IPS DF 4.7 (cell line): Measurements from ENCODE around the gene APOB.

Experiments
- DNase-seq: peaks from one replicate; pipeline ENCODE4 v3.0.0-alpha.2; 2013; ENCODE audit warnings: low spot score; ENCODE audit errors: extremely low read depth

APOB gene

GRCh38 chr2:21046506-21046905, 2.6 kb upstream of the APOB start:
- no peak for DNase-seq

- DNase-seq = no peak
Observed at GRCh38 chr2:21044694-21045371, 960 bp upstream of the APOB start.

- no peak for DNase-seq
Observed at GRCh38 chr2:21042958-21043743, 722 bp downstream of the APOB start.

- no peak for DNase-seq
Observed at GRCh38 chr2:21042708-21042957, 1.2 kb downstream of the APOB start.

DNA sequence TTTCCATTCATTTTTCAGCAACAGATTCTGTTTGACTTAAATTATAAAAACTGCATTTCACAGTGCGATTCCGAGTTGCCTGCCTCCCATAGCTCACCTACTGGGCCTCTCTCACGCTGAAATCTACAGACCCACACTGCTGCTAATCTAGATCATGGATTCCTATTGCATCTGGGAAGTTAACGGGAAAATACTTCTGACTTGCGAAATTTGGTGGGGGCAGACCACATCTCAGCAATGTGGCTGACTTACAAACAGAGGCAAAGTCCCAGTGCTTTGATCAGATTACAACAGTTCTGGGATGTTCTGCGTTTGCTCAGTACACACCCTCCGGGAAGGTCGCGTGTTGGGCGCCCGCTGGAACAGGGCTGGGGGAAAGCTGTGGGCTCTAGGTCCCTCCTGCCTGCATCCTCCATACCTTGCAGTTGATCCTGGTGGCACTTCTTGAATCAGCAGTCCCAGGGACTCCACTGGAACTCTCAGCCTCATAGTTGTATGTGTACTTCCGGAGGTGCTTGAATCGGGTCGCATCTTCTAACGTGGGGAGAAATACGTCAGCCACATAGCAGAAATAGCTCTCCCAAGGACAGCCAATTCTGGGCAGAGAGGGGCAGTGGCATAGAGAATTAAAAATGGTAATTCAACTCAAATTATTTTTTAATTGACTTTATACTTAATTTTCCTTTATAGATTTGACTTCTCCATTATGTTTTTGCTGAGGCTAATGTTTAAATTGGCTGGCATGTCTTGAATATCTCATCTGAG, 1.7 kb downstream of the APOB start:
- no peak for DNase-seq

GRCh38 chr2:21041462-21041861, 2.4 kb downstream of the APOB start:
- no peak for DNase-seq

DNA sequence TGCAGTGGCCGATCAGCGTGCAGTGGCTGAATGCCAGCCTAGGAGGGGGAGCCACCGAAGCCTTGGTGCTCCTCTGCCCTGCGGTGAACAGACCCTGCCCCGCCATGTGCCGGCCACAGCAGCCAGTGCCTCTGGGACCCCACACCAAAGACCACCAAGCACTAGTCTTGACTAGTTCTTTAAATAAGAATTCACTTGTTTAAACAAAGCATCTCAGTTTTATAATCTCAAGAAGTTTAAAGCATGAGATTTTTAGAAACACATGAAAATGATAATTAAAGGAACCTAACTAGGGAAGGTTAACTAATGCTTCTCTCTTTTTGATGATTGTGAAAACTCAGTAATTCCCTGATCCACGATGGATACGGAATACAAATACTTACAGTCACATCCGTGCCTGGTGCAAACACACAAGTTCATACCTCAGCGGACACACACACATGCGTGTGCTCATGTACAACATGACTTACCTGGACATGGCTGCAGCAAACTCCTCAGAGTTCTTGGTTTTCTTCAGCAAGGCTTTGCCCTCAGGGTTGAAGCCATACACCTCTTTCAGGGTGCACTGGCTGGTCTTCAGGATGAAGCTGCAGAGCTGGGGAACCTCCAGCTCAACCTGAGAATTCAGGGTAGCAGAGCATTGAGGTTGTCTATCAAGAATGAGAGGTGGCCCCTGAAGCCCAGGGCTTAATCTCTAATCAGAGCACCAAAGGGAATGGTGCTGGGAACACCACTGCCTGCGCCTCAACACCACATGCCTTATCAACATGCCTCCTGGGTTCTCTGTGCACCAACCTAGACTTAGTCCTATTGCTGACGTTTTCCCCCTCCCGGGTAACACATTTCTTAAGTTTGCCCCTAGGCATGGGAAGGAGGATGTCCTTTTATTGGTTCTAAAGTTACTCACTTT, 3.1 kb downstream of the APOB start:
- DNase-seq = no peak

DNA sequence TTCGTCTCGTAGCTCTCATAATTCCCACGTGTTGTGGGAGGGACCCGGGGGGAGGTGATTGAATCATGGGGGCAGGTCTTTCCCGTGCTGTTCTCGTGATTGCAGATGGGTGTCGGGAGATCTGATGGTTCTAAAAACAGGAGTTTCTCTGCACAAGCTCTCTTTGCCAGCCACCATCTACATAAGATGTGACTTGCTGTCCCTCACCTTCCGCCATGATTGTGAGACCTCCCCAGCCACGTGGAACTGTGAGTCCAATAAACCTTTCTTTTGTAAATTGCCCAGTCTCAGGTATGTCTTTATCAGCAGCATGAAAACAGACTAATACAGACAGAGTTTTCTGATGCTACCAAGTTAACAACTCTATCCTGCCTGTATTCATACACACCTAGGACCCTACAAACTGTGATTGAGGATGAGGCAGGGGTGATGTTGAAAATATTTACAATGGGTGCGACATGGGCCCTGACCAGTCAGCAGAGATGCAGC, 3.9 kb downstream of the APOB start:
- DNase-seq = no peak

DNA sequence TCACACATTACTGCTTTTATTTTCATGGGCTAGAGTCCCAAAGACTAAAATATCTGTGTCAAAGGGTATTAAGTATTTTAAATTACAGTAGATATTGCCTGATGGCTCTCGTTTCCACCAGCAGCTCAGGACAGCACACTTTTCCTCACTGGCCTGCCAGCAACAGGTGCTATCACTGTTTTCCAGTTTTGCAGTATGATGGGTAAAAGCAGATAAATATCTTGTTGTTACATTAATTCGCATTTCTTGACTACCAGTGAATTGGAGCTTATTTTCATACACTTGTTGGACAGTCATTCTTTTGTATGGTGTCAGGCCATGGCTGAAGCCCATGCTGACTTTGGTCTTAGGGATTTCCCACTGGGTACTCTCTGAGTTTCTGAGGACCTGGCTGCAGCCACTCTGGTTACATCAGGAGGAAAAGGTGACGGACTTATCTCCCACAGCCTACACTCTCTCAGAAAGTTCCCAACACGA, 4.8 kb downstream of the APOB start:
- DNase-seq = no peak

DNA sequence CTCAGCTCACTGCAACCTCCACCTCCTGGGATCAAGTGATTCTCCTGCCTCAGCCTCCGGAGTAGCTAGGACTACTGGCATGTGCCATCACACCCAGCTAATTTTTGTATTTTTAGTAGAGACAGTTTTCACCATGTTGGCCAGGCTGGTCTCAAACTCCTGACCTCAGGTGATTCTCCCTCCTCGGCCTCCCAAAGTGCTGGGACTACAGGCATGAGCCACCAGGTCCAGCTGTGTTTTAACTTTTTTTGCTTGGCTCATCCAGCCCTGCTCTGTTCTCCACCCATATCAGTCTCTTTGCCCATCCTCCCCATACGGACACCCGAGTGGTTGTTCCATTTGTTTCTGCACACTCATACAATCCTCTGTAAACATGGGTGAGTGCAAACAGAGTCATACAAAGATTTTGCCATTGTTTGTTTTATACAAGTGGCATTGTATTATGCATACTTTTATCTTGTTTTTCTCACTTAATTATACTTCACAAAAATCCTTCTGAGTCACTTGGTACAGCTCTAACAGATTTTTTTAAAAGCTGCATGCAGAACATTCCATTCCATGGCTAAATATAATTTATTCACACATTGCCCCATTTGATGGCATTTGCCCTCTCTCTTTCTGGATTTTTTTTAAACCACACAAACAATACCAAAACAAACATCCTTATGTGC, 5.3 kb downstream of the APOB start:
- no peak for DNase-seq

DNA sequence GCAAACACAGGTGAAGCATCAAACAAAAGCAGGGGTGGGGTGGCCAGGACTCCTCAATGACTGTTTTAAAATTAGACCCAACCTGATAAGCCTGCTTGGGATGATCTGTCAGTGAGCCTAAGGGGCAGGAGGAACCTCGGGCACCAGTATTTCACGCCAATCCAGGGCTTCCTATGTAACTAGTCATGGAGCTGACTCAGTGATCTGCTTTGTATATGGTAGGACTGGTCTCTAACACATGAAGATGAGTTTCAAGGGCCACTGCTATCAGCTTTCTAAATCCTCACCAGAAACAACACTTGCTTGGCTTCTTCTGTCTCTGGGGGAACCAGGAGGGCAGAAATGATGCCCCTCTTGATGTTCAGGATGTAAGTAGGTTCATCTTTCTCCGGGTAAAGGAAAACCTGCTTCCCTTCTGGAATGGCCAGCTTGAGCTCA, 6.2 kb downstream of the APOB start:
- DNase-seq = no peak

DNA sequence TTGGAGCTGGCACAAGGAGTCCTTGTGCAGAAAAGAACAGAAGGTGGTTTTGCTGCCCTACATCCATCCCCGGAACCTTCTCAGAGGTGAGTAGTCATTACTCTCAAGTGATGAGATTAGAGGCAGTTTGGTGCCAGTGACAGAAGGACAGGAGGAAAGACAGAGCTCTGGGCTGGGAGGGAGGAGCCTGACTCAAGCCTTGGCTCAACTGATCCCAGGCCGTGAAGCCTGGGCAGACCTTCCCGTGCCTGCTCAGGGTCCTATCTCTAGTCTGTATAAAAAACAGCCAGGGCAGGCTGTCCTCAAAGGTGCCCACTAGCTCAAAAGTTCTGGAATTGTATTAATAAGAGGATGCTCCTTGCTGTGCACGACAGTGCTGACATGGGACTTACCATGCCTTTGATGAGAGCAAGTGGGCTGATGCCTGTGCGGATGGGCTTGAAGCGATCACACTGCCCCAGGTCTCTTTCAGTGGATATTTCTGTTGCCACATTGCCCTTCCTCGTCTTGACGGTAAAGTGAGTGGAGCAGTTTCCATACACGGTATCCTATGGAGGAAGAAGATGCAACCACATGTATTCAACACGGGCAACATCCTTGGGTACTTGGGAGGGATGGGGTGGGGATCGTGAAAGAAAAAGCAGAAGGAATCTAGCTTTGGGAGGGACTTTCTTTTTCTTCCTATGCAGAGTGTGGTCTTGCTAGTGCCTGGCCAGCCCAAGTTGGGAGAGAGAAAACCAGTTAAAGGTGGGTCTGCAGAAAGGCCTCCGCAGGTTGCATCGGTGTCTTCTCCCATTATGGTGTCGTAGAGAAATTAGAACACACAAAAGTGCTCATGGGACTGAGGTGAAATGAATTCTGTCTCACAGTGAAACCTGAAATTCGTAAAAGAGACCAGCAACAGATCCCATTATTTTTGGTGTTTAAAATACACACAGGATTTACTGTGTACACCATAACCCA, 6.9 kb downstream of the APOB start:
- no peak for DNase-seq

DNA sequence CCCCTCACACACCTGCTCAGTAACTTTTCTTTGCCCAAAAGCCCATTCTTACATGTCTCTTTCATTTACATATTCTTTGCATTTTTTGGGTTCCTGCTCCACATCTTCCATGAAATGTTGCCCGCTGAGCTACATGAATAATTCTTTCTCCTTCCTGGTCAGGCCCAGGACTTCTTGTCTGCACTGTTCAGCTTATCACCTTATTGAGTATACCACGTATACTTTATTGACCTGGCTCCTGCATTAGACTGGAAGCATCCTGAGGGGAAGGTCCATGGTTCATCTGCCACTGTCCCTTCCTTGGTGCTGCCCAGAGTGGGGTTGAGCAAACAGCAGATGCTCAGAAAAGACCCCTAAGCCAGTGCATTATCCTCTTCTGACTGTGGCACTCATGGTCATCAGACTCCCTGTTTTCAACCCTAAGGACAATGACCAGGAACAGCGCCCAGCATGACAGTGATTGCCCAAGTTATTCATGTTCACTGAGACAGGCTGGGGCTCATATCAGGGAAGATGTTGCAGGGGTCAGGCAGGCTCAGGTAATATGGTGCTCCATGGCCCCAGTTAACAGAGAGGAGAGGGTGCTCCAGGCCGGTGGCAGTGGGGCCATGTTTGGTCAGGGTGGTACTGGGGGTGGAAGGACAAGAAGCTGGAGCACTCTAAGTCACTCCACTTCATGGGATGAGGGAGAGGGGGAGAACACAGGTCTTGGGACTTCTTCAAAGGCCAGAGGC, 7.7 kb downstream of the APOB start:
- DNase-seq = no peak

DNA sequence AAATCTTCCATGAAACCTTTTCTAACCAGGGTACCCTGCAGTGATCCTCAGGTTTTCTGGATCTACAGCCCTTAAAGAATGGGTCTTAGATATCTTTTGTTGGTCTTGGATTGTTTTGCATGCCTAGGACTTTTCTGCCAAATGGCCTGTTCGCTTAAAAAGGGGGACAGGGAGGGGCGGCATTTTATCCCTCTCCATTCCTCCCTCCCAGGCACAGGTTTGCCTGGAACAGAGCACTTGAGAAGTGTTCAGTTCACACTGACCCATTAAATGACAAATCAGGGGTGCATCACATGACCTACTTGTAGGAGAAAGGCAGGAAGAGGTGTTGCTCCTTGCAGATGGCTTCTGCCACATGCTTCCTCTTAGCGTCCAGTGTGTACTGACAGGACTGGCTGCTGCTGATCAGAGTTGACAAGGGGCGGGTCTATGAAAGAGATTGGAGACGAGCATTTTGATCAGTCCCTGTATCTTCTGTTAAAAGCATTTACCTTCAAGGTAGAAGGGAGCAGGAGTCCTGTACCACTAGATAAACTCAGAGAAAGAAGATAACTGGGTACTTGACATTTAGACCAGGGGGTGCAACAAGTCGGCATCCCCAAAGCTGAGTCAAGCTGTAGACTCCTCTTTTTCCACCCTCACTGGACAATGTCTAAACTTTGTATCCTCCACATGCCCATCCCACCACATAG, 8.4 kb downstream of the APOB start:
- no peak for DNase-seq

DNA sequence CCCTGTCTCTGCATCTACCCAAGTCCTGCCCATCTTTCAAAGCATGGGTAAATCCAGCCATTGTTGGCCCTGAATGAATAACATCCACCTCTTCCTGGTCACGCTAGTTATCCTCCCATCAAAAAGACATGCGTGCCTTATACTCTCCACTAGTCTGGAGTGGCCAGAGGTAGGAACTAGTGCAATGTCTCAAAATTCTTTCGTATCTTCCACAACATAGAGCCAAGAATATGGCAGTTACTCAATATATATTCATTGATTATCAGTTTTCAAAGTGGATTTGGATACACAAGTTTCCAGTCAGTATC, 8.9 kb downstream of the APOB start:
- DNase-seq = no peak

DNA sequence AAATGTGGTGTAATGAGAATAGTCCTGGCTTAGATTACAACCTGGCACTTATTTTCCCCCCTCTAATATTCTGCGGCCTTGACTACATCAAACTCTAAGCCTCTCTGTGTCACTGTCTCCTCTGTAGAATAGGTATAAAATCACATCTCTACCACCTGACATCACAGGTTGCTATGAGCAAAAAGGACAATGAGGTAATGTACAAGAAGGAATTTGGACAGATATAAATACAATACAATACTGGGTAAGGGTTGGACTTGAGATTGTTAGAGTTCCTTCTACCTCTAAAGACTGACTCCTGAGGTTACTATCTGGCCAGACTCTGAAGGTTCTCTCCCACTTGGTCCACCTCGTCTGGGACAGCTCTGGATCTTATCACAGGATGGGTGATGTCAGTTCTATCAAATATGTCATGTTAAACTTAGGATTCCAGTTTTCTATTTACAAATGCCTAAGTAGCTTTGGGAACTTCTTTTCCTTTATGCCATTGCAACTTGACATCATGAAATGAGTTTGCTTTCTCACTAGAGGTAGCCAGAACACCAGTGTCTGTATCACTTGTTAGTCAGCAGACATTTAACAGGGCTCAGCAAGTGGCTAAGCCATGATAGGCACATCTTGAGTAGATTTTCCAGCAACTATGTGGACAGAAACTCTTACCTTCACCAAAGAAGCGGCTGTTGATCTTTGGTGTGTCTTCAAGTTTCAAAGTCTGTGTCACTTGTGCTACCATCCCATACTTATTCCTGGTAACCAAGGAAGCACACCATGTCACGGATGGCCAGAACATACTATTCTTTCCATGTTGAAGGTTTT, 9.5 kb downstream of the APOB start:
- DNase-seq = no peak
